GM12874 (cell line): ENCODE measurements around the gene ZNF280C.

Experiments used
- CTCF ChIP-seq: IDR thresholded peaks from 2 replicates; pipeline ENCODE4 v1.5.1; 2011; ENCODE audit warnings: low read depth, mild to moderate bottlenecking, control low read depth, low read length, moderate library complexity; ENCODE audit not compliant: insufficient read depth

Gene ZNF280C

GRCh38 chrX:130213376-130213775 is 55.3 kb downstream of the ZNF280C start:
- no peak for TF ChIP-seq CTCF

- no peak for TF ChIP-seq CTCF
These were observed 56.3 kb downstream of the ZNF280C start for GRCh38 chrX:130212371-130212770.

- TF ChIP-seq CTCF = no peak
These were observed 57.1 kb downstream of the ZNF280C start for GRCh38 chrX:130211415-130212186.

GRCh38 chrX:130204647-130205046 is 64.1 kb downstream of the ZNF280C start:
- no peak for TF ChIP-seq CTCF

GRCh38 chrX:130197464-130197863 is 71.2 kb downstream of the ZNF280C start:
- TF ChIP-seq CTCF = no peak

GRCh38 chrX:130196466-130196865 is 72.2 kb downstream of the ZNF280C start:
- TF ChIP-seq CTCF = no peak

- no peak for TF ChIP-seq CTCF
These were observed 77.9 kb downstream of the ZNF280C start for GRCh38 chrX:130190801-130191200.
